Choroid plexus epithelial cell (primary cell): ENCODE results near the gene CASP9.
A peak's percentile ranks its signal among the peaks of the same experiment; 100 is the strongest.

ENCODE experiments used
- DNase-seq: peaks from one replicate; pipeline ENCODE4 v3.0.0-alpha.2; 2010; ENCODE audit warnings: low read depth
- H3K4me3 ChIP-seq: 2 replicates; pipeline ENCODE4 v1.5.1; 2011; ENCODE audit warnings: low read depth, mild to moderate bottlenecking, control low read depth, low read length, moderate library complexity
- TF ChIP-seq, protein P1 (sequence below): conservative IDR thresholded peaks from 2 replicates; pipeline ENCODE4 v1.5.1; 2011; ENCODE audit warnings: low read depth, mild to moderate bottlenecking, control low read depth, inconsistent platforms, low read length, moderate library complexity

CASP9 gene

GRCh38 chr1:15524021-15524282, at the start of gene CASP9:
Gene CASP9 (minus strand): TSS chr1:15524215. CDS start chr1:15524200, 15 bp downstream.
- peak within 1 kb of the TSS; percentile 79 for H3K4me3 ChIP-seq
- no peak for DNase-seq
- TF ChIP-seq, protein P1, sequence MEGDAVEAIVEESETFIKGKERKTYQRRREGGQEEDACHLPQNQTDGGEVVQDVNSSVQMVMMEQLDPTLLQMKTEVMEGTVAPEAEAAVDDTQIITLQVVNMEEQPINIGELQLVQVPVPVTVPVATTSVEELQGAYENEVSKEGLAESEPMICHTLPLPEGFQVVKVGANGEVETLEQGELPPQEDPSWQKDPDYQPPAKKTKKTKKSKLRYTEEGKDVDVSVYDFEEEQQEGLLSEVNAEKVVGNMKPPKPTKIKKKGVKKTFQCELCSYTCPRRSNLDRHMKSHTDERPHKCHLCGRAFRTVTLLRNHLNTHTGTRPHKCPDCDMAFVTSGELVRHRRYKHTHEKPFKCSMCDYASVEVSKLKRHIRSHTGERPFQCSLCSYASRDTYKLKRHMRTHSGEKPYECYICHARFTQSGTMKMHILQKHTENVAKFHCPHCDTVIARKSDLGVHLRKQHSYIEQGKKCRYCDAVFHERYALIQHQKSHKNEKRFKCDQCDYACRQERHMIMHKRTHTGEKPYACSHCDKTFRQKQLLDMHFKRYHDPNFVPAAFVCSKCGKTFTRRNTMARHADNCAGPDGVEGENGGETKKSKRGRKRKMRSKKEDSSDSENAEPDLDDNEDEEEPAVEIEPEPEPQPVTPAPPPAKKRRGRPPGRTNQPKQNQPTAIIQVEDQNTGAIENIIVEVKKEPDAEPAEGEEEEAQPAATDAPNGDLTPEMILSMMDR = no peak

GRCh38 chr1:15573477-15573876, 49.5 kb upstream of the CASP9 start:
- peak; percentile 54 for DNase-seq
- TF ChIP-seq, protein P1 = no peak
- H3K4me3 ChIP-seq = no peak overlapping the region

DNA sequence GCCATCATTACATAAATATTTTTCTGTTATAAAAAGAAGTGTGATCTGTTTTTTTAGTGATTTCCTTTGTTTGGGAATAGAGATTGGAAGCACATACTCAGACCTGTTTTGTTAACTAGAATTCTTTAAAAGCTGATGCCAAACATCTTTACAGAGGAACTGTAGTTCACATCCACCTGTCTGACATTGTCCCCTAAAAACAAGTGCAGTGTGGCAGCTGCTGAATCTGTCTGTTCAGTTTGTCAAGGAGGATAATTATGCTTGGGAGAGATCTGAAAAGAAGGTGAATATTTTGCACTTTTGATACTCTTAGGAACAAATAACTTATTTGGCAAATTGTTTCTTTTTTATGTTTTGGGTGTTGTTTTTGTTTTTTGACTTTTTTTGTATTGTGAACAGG, 47.3 kb upstream of the CASP9 start:
- DNase-seq = no peak
- no peak overlapping the region for H3K4me3 ChIP-seq
- TF ChIP-seq, protein P1 = no peak

- no peak for DNase-seq
- TF ChIP-seq, protein P1 = no peak
- H3K4me3 ChIP-seq = no peak overlapping the region
These were observed 46.8 kb upstream of the CASP9 start for GRCh38 chr1:15570861-15571260.

DNA sequence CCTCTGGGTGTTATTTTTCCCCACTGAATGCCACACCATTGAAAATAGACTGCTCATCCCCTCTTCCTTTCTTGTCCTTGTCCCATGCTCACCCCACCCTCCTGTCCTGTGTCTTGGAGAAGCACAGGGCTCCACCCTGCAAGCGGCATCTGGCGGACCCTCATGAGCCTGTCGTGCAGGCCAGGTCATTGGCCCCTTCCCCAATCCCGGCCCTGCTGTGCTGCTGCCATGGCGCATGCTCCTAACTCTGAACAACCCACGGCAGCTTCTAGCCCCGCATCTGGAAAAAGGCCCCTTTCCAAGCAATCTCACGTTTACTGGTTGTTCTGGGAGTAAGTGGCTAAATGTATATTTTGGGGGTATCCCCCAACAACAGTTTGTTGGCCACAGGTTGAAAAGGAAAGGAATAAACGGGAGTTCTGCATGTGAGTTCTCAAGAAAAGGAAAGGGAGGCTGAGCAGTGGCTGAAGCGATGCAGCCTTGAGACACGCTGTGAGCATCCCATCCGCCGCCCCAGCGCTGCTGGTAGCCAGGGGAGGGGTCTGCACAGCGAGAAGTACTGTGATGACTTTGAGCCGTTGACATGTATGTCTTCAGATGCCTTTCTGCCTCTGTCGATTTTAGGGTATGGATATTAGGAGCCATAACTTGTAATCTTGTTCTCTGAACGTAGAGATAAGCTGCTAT, 44.5 kb upstream of the CASP9 start:
- DNase-seq = no peak
- no peak overlapping the region for H3K4me3 ChIP-seq
- TF ChIP-seq, protein P1 = no peak

GRCh38 chr1:15559189-15559810, 35.3 kb upstream of the CASP9 start:
- no peak overlapping the region for H3K4me3 ChIP-seq
- TF ChIP-seq, protein P1 = no peak
- no peak for DNase-seq

DNA sequence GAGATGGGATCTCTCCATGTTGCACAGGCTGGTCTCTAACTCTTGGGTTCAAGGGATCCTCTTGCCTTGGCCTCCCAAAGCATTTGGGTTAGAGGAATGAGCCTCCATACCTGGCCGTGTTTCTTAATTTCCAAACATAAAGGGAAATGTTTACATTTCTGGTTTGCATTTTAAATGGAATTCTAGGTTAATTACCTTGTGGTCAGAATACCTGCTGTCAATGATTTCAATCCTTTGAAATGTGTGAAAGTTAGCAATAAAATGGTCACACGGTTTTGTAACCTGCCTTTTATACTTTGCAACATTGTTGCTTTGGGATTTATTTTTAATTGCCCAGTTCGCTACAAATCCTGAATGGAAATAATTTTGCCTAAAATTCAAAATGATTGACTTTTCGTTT, 34.5 kb upstream of the CASP9 start:
- TF ChIP-seq, protein P1 = no peak
- no peak overlapping the region for H3K4me3 ChIP-seq
- no peak for DNase-seq
